Dermis microvascular lymphatic vessel endothelial cell (primary cell): Measurements from ENCODE around the gene CYB5A. TPM values are rescaled to one million over a fixed set of nuclear protein-coding genes. Genes with fewer than 3 reads are reported as not detected.
"Not testable (repeated sequence)": the region's sequence is repeated elsewhere in the genome, so short reads cannot be mapped to it uniquely, and the experiment has no call there.

Experiments
- DNase-seq, 2 donors: peaks; one replicate each; pipeline versions ENCODE4 v3.0.0 to v3.0.0-alpha.2; 2010; ENCODE audit warnings: low read depth in 2 of 2
- total RNA-seq: library from RNA; depleted of rRNA; stranded (reverse); fragments of >200 nt; gene quantifications from 2 replicates; pipeline ENCODE4 v1.2.1, GENCODE V29; 2014

Gene CYB5A
- total RNA-seq, 1 donor from 2014 or later, result 32.3 TPM

- no peak for DNase-seq
These were observed 7.4 kb upstream of the CYB5A start for GRCh38 chr18:74299162-74299561.

- no peak for DNase-seq
These were observed 2.8 kb upstream of the CYB5A start for GRCh38 chr18:74294526-74294925.

GRCh38 chr18:74292982-74293381, 1.2 kb upstream of the CYB5A start:
- DNase-seq, result not testable (repeated sequence)

- no peak for DNase-seq
These were observed 737 bp upstream of the CYB5A start for GRCh38 chr18:74292541-74292858.

- DNase-seq, result no peak
These were observed 342 bp downstream of the CYB5A start for GRCh38 chr18:74291472-74291770.

- no peak for DNase-seq
These were observed 830 bp downstream of the CYB5A start for GRCh38 chr18:74290794-74291471.

- no peak for DNase-seq
These were observed 1.7 kb downstream of the CYB5A start for GRCh38 chr18:74290021-74290420.

GRCh38 chr18:74289137-74289536, 2.6 kb downstream of the CYB5A start:
- DNase-seq, result no peak

GRCh38 chr18:74288730-74289129, 3.0 kb downstream of the CYB5A start:
- no peak for DNase-seq

- DNase-seq, result no peak
These were observed 3.7 kb downstream of the CYB5A start for GRCh38 chr18:74288041-74288440.

- DNase-seq, result no peak
These were observed 4.9 kb downstream of the CYB5A start for GRCh38 chr18:74286856-74287255.

GRCh38 chr18:74286106-74286855, 5.5 kb downstream of the CYB5A start:
- no peak for DNase-seq

GRCh38 chr18:74285583-74285982, 6.2 kb downstream of the CYB5A start:
- DNase-seq, result not testable (repeated sequence)

GRCh38 chr18:74284980-74285355, 6.8 kb downstream of the CYB5A start:
- no peak for DNase-seq

- DNase-seq, result no peak
These were observed 7.4 kb downstream of the CYB5A start for GRCh38 chr18:74284191-74284979.

- DNase-seq, result no peak
These were observed 8.1 kb downstream of the CYB5A start for GRCh38 chr18:74283646-74284045.

GRCh38 chr18:74282755-74283554, 8.8 kb downstream of the CYB5A start:
- no peak for DNase-seq

- DNase-seq, result no peak
These were observed 9.6 kb downstream of the CYB5A start for GRCh38 chr18:74281980-74282754.

- no peak for DNase-seq
These were observed 10.5 kb downstream of the CYB5A start for GRCh38 chr18:74281011-74281979.

- DNase-seq, result no peak
These were observed 12.8 kb downstream of the CYB5A start for GRCh38 chr18:74278983-74279382.
